Stimulated activated CD4-positive, alpha-beta T cell treated with anti-CD3 and anti-CD28 coated beads, Interleukin-4, amount 100 ng/mL, for 1 hour (primary cell): ENCODE data around the gene YWHAQ.
A peak's percentile ranks its signal among the peaks of the same experiment; 100 is the strongest.
"Not testable (repeated sequence)": the region's sequence is repeated elsewhere in the genome, so short reads cannot be mapped to it uniquely, and the experiment has no call there.

Experiments used
- DNase-seq: peaks from one replicate; pipeline ENCODE4 v3.0.0-alpha.2; 2020

Gene YWHAQ

GRCh38 chr2:9631878-9632700, 1.3 kb upstream of the YWHAQ start:
- no peak for DNase-seq

DNA sequence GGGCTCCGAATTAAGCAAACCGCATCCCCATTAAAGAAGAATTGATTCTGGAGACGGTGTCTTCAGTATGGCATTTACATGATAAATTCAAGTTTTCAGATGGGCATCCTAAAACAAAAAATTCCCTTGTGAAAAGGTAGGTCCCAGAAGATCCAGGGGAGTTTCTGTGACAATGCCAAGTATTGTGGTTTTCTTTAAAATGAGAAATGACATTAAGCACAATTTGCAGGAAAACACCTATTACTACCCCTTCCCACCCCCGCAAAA, 689 bp upstream of the YWHAQ start:
- DNase-seq, result no peak

DNA sequence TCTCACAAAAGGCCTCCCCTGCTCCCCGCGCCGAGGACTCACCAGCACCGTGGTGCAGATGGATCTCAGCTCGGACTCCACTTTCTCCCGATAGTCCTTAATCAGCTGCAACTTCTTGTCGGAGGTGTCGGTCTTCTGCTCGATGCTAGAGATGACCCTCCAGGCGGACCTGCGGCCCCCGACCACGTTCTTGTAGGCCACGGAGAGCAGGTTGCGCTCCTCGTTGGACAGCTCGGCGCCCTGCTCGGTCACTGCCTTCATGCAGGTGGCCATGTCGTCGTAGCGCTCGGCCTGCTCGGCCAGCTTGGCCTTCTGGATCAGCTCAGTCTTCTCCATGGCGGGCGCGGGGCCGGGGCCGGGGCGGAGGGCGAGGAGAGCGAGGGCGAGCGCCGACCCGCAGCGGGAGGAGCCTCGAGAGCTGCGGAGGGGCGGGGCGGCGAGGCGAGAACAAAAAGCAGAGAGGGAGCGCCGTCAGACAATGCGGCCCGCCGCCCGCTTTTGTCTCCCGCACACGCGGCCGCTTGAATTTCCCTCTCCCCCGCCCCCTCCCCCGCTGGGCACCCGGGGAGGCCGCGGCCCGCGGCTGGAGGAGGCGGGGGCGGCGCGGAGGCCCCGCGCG, 571 bp downstream of the YWHAQ start:
- DNase-seq, result peak; percentile 81

- no peak for DNase-seq
These were observed 1.3 kb downstream of the YWHAQ start for GRCh38 chr2:9629222-9630116.

GRCh38 chr2:9627310-9627709, 3.5 kb downstream of the YWHAQ start:
- DNase-seq, result no peak

GRCh38 chr2:9623151-9623550, 7.6 kb downstream of the YWHAQ start:
- DNase-seq, result no peak

DNA sequence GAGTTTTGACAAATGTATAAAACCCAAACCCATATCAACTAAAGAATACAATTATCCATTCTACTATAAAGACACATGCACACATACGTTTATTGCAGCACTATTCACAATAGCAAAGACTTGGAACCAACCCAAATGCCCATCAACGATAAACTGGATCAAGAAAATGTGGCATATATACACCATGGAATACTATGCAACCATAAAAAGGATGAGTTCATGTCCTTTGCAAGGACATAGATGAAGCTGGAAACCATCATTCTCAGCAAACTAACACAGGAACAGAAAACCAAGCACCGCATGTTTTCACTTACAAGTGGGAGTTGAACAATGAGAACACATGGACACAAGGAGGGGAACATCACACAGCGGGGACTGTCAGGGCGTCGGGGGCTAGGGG, 9.1 kb downstream of the YWHAQ start:
- not testable (repeated sequence) for DNase-seq

- no peak for DNase-seq
These were observed 12.4 kb downstream of the YWHAQ start for GRCh38 chr2:9618410-9618809.

DNA sequence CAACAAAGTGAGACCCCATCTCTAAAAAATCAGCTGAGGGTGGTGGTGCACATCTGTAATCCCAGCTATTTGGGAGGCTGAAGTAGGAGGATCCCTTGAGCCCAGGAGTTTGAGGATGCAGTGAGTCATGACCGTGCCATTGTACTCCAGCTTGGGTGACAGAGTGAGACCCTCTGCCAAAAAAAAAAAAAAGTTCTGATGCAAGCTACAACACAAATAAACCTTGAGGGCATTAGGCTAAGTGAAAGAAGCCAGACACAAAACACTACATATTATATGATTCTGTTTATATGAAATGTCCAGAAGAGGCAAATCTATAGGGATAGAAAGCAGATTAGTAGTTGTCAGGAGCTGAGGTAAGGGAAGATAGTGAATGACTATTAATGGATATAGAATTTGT, 13.0 kb downstream of the YWHAQ start:
- DNase-seq, result no peak

DNA sequence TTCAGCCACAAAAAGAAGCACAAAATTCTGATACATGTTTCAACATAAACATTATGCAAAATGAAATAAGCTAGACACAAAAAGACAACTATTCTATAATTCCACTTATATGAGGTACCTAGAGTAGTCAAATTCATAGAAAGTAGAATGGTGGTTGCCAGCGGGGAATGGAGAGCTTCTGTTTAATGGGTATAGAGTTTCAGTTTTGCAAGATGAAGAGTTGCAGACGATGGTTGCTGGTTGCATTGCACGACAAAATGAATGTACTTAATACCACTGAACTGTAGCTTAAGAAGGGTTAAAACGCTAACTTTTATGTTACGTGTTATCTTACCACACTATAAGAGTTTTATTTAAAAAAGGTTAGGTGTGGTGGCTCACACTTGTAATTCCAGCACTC, 13.5 kb downstream of the YWHAQ start:
- DNase-seq, result no peak

- no peak for DNase-seq
These were observed 16.2 kb downstream of the YWHAQ start for GRCh38 chr2:9614562-9614961.

GRCh38 chr2:9613291-9613690, 17.5 kb downstream of the YWHAQ start:
- no peak for DNase-seq

DNA sequence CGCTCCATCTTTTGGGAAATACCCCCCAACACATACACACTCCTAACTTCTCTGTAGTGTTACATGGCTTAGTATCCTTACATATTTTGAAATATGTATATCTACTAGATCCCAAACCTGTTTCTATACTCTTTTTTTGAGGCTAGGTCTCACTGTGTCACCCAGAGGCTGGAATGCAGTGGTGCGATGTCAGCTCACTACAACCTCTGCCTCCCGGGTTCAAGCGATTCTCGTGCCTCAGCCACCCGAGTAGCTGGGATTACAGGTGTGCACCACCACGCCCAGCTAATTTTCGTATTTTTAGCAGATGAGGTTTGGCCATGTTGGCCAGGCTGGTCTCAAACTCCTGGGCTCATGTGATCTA, 19.3 kb downstream of the YWHAQ start:
- DNase-seq, result not testable (repeated sequence)

- no peak for DNase-seq
These were observed 19.8 kb downstream of the YWHAQ start for GRCh38 chr2:9610781-9611548.

DNA sequence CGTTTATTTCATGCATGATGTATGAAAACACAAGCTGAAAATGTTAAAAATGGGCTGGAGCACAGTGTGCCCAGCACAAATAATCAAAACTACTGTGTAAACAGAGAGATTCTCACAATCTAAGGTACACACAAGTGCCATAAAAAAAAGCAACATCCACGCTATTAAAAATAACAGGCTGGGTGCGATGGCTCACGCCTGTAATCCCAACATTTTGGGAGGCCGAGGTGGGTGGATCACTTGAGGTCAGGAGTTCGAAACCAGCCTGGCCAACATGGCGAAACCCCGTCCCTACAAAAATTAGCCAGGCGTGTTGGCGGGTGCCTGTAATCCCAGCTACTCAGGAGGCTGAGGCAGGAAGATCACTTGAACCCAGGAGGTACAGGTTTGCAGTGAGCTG, 22.3 kb downstream of the YWHAQ start:
- DNase-seq, result not testable (repeated sequence)

- no peak for DNase-seq
These were observed 28.4 kb downstream of the YWHAQ start for GRCh38 chr2:9602412-9602811.

DNA sequence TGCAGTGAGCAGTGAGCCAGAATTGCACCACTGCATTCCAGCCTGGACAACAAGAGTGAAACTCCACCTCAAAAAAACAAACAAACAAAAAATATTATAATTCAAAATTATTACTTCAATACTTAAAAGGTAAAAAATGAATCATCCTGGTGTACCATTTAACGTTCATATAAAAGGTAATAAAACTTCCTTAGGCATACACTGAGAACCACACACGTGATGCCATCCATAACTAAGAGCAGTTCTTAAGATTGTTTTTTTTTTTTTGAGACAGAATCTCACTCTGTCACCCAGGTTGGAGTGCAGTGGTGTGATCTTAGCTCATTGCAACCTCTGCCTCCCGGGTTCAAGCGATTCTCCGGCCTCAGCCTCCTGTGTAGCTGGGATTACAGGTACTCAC, 29.4 kb downstream of the YWHAQ start:
- no peak for DNase-seq

DNA sequence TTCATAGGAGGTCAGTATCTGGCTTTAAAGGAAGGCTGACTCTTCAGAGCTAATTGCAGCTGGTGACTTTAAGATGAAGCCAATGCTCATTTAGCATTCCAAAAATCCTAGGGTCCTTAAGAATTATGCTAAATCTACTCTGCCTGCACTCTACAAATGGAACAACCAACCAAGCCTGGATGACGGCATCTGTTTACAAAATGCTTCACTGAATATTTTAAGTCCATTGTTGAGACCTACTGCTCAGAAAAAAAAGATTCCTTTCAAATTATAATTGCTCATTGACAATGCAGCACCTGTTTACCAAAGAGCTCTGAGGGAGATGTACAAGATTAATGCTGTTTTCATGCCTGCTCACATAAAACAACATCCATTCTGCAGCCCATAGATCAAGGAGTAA, 31.4 kb downstream of the YWHAQ start:
- no peak for DNase-seq

DNA sequence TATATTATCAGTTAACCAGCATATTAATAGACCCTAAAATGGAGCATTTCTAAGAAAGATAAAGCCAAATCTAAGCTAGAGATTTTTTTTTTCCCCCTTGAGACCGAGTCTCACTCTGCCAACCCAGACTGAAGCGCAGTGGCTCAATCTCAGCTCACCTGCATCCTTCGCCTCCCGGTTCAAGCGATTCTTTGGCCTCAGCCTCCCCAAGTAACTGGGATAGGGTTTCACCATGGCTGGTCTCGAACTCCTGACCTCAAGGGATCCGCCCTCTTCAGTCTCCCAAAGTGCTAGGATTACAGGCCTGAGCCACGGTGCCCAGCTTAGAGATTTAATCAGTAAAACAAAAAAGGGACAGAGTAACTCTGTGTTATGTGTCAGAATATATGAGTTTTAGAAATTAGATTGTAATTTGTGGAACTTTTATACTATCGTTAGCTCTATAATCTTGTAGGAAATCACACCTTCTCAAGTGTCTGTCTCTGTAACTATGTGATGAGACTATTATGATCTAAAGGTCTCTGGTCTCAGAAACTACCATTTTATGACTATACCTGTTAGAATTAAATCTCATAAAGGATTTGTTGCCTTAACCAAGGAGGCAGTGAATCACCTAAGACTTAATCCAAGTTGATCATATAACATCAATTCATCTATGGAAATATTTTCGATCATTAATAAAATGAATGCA, 34.0 kb downstream of the YWHAQ start:
- no peak for DNase-seq

GRCh38 chr2:9595746-9596145, 35.1 kb downstream of the YWHAQ start:
- no peak for DNase-seq

- DNase-seq, result not testable (repeated sequence)
These were observed 35.5 kb downstream of the YWHAQ start for GRCh38 chr2:9595256-9595655.

DNA sequence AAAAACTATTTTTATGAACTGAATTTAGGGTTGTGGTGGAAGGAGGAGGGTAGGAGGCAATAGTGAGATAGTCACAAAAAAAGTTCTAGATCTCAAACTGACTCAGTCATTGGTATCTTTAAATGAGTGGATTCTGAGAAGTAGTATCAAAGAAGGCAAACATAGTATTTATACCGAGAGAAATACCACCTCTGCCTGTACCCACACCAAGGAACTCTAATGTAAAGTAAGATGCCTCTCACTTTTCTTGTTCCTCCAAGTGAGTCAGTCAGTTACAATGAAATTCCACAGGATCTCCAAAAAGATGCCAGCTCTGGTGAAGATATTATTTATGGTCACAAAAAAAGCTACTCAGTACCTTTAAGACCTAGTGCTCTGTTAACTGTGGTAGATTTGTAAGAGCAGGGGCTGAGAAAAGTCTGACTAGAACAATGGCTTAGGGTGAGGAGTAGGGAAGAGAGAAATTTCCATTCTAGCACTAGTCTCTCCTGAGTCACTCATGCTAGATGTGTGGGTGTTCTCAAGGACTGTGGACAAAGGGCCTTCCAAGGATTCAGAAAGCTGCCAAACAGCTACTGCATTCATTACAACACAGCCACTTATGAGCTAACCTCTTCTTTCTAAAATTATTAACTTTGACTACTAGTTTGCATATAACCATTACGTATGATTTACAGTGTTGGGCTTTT, 36.3 kb downstream of the YWHAQ start:
- DNase-seq, result no peak
